BLaER1 treated with 17β-estradiol and CSF1 and Interleukin-3, amounts not matched to agents 10 nM and 100 nM (cell line): ENCODE data around the gene CRIM1.
A peak's percentile ranks its signal among the peaks of the same experiment; 100 is the strongest.

Source experiments
- H3K27ac ChIP-seq, 11 experiments: shearing (Covaris generic); formaldehyde crosslinking; 2 replicates each; pipeline ENCODE4 v1.8.1; 2022
- H3K27me3 ChIP-seq, 11 experiments: shearing (Covaris generic); formaldehyde crosslinking; 2 replicates each; pipeline ENCODE4 v1.8.1; 2022
- H3K36me3 ChIP-seq, 11 experiments: shearing (Covaris generic); formaldehyde crosslinking; 2 replicates each; pipeline ENCODE4 v1.8.1; 2022
- H3K4me1 ChIP-seq, 10 experiments: shearing (Covaris generic); formaldehyde crosslinking; 2 replicates each; pipeline ENCODE4 v1.8.1; 2022
- H3K4me2 ChIP-seq, 11 experiments: shearing (Covaris generic); formaldehyde crosslinking; 2 replicates each; pipeline ENCODE4 v1.8.1; 2022
- H3K4me3 ChIP-seq, 10 experiments: shearing (Covaris generic); formaldehyde crosslinking; 2 replicates each; pipeline ENCODE4 v1.8.1; 2022
- H3K9ac ChIP-seq, 11 experiments: shearing (Covaris generic); formaldehyde crosslinking; 2 replicates each; pipeline ENCODE4 v1.8.1; 2022
- H3K9me3 ChIP-seq, 11 experiments: shearing (Covaris generic); formaldehyde crosslinking; replicated peaks in 1 of 11; 2 replicates each; pipeline ENCODE4 v1.8.1; 2022
- H4K20me1 ChIP-seq, 11 experiments: shearing (Covaris generic); formaldehyde crosslinking; 2 replicates each; pipeline ENCODE4 v1.8.1; 2022
- Cebpa-rat ChIP-seq, 11 experiments: shearing (Covaris generic); IDR thresholded peaks; 2 replicates each; pipeline ENCODE4 v1.8.1; 2022

CRIM1 gene

DNA sequence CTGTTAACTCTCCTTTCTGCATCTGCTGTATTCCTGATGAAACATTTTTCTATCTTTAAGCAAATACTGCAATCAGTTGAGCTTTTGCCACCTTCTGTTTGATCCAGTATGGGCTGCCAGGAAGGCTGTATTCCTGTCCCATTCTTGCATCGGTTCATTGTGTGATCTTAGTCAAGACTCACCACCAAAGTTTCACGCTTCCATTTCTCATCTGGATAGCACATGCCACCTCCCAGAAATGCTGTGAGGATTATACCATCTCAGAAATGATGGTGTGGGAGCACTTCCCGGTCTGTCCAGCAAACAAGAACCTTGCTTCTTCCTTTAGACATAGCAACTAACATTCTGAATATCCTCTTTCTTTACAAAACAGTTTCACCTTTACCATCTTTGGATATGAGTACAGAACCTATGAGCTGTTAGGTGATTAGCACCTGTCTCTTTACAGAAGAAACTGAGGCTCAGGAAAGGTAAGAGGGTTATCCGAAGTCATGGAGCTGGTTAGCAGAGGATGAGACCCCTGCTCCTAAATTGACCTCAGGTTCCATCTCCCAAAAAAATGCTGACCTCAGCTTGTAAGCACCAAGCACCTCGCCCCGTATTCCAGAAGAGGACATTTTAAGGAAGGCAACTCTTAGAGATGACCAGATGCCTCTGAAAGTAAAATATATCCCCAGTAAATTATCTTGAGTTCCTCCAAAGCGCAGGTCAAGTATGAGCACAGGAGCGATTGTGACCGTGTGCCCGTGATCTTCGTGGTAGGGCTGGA, 185.6 kb downstream of the CRIM1 start:
- H3K27ac ChIP-seq, result no peak overlapping the region; a peak in 1 of 22 replicates
- H3K4me3 ChIP-seq, result no peak overlapping the region
- no peaks in the 10 kb centered on the region for H4K20me1 ChIP-seq
- peaks cover 41 to 100% (median 83%) of the 10 kb centered on the region in 11 experiments; a peak in 21 of 22 replicates for H3K36me3 ChIP-seq
- H3K9me3 ChIP-seq, result no peaks in the 10 kb centered on the region; a peak in 2 of 22 replicates
- H3K9ac ChIP-seq, result no peak overlapping the region; a peak in 1 of 22 replicates
- H3K4me2 ChIP-seq, result peak overlapping the region in 1 of 11 experiments; percentile 30; a peak in 1 of 22 replicates
- peaks cover 0 to 30% (median 12%) of the 10 kb centered on the region in 10 experiments; a peak in 10 of 20 replicates for H3K4me1 ChIP-seq
- no peak for TF ChIP-seq Cebpa-rat (IDR thresholded peaks at IDR 0.05)
- no peaks in the 10 kb centered on the region for H3K27me3 ChIP-seq

DNA sequence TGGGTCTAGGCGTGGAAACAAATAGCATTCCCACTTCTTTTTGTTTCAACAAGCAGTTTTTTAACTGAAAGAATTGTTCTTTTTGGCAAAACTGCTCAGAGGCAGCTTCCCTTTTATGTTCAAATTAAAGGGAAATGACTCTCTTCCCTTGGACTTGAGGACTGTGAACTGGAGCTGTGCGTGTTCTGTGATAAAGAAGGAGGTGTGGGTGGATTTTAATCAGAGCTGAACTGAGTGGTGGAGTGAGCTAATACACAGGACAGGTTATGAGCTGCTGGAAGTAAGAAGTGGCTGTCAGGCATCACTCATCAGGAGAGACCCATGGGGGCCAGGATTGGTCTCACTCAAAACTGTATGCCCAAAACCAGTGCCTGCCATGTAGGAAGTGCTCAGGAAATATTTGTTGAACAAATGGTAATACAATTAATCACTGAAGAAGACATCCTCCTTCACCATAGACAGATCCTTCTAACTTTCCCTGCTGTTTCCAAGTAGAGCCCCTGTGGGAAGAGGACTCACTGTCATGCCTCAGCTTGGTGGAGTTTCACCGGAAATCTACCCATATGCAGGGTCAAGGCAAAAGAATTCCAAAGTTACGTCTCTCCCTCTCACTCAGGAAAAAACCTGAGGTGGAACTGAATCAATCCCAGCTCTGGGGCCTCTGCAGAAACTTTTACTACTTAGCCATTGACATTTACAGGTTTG, 186.5 kb downstream of the CRIM1 start:
- Histone ChIP-seq H3K9ac (no peak overlapping the region; a peak in 1 of 22 replicates), H3K36me3 (peaks cover 43 to 100% (median 87%) of the 10 kb centered on the region in 11 experiments; a peak in 21 of 22 replicates), H3K27me3 (no peaks in the 10 kb centered on the region), H3K4me2 (peak overlapping the region in 5 of 11 experiments; percentile 5 to 46 (median 13); a peak in 5 of 22 replicates), H4K20me1 (no peaks in the 10 kb centered on the region), H3K4me1 (peaks cover 0 to 24% (median 5%) of the 10 kb centered on the region in 10 experiments; a peak in 10 of 20 replicates), H3K4me3 (no peak overlapping the region), H3K27ac (no peak overlapping the region; a peak in 2 of 22 replicates), H3K9me3 (no peaks in the 10 kb centered on the region; a peak in 1 of 22 replicates)
- no peak for TF ChIP-seq Cebpa-rat (IDR thresholded peaks at IDR 0.05)

DNA sequence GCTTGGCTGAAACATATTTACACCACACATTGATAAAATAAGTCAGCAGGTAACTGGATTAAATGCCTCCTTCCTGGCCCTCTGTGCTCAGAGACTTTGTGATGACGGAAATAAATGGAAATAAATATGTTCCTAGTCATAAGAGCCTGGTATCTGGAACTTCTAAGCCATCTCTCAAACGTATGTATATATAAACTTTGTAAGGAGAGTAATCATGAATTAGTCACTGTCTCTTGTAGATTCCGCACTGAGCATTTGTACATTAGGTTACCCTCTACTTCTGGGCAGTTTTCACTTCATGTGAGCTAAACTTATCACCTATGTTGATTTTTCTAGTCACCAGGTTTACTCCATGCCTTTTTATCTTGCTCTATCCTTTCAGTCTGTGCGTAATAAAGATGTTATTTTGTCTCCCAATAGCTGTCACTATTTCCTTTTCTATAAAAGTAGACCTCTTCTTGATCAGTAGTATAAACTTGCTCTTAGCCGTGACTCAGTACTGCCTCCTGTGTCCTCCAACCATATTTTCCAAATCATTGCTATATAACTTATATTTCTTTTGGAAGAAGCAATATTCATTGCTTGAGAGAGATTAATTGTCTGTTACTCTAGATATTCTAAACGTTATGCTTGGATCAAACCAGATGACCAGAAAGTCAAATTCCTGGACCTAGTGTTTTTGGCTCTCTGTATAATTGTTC, 189.2 kb downstream of the CRIM1 start:
- no peaks in the 10 kb centered on the region; a peak in 1 of 22 replicates for H4K20me1 ChIP-seq
- no peak overlapping the region for H3K4me2 ChIP-seq
- no peak overlapping the region for H3K9ac ChIP-seq

DNA sequence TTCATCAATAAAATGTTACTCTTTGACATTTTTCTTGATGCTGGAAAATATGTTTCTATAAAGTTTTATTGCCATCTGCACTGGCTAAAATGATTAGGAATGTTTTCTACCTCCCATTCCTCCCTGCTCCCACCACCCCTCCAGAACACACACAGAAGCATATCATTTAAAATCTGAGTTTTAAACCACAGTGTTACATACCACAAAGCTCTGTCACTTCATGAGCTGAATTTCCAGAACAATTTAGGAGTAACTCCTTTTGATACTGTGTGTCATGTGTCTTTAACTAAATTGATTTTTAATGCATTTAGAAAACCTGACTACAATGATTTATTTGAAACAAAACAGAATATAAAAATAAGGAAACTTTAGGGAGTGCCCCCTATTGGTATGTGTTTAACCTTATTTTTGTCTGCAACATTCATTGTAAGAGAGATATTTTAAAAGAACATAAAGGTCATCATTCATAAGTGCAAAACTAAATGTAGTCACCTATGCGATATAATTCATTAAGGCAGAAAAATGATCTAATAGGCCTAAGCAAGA, 190.4 kb downstream of the CRIM1 start:
- no peak overlapping the region for H3K9ac ChIP-seq
- H3K4me2 ChIP-seq, result no peak overlapping the region
- no peak overlapping the region for H3K4me3 ChIP-seq
- no peaks in the 10 kb centered on the region for H3K9me3 ChIP-seq
- peaks cover 4 to 32% (median 13%) of the 10 kb centered on the region in 10 experiments; a peak in 15 of 20 replicates for H3K4me1 ChIP-seq
- no peaks in the 10 kb centered on the region; a peak in 1 of 22 replicates for H4K20me1 ChIP-seq
- H3K27ac ChIP-seq, result no peak overlapping the region
- no peaks in the 10 kb centered on the region for H3K27me3 ChIP-seq
- H3K36me3 ChIP-seq, result peaks cover 49 to 98% (median 88%) of the 10 kb centered on the region in 11 experiments
- TF ChIP-seq Cebpa-rat (IDR thresholded peaks at IDR 0.05), result no peak

More for the DNA sequence above, 189.2 kb downstream of the CRIM1 start:
- Histone ChIP-seq H3K36me3 (peaks cover 51 to 98% (median 87%) of the 10 kb centered on the region in 11 experiments), H3K27ac (no peak overlapping the region), H3K4me1 (peaks cover 4 to 28% (median 13%) of the 10 kb centered on the region in 10 experiments; a peak in 15 of 20 replicates), H3K9me3 (no peaks in the 10 kb centered on the region), H3K27me3 (no peaks in the 10 kb centered on the region), H3K4me3 (no peak overlapping the region)
- no peak for TF ChIP-seq Cebpa-rat (IDR thresholded peaks at IDR 0.05)

DNA sequence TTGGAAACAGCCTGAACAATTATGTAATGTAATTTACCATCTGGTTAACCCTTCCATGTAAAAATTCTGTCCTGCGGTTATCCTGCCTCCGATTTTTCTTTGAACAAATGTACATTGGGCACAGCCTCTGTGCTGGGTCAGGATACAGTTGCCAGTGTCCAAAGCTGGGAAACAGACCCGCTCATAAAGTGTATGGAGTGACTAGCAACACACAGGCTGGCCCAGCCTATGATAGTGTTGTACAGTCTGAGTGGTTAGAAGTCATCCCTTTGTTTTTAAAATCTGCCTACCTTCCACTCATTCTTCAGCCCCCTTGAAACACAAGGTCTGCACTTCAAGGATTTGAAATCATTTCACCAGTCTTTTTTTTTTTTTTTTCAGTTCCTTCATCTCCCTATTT, 192.3 kb downstream of the CRIM1 start:
- H4K20me1 ChIP-seq, result no peaks in the 10 kb centered on the region; a peak in 1 of 22 replicates
- H3K9ac ChIP-seq, result no peak overlapping the region
- peaks cover 4 to 22% (median 12%) of the 10 kb centered on the region in 10 experiments; a peak in 17 of 20 replicates for H3K4me1 ChIP-seq
- no peaks in the 10 kb centered on the region for H3K9me3 ChIP-seq
- no peaks in the 10 kb centered on the region for H3K27me3 ChIP-seq
- no peak overlapping the region for H3K4me3 ChIP-seq
- H3K27ac ChIP-seq, result no peak overlapping the region
- no peak for TF ChIP-seq Cebpa-rat (IDR thresholded peaks at IDR 0.05)
- H3K4me2 ChIP-seq, result no peak overlapping the region
- H3K36me3 ChIP-seq, result peaks cover 67 to 98% (median 87%) of the 10 kb centered on the region in 11 experiments

DNA sequence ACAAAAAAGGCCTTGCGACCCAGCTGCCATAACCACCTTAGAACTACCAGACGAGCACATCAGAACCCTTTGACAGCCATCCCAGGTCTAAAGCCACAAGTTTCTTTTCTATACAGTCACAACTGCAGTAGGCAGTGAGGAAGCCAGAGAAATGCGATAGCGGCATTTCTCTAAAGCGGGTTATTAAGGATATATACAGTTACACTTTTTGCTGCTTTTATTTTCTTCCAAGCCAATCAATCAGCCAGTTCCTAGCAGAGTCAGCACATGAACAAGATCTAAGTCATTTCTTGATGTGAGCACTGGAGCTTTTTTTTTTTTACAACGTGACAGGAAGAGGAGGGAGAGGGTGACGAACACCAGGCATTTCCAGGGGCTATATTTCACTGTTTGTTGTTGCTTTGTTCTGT, 193.6 kb downstream of the CRIM1 start:
- H3K27me3 ChIP-seq, result no peaks in the 10 kb centered on the region
- no peak overlapping the region for H3K4me3 ChIP-seq
- H3K9ac ChIP-seq, result no peak overlapping the region
- H3K4me2 ChIP-seq, result peak overlapping the region in 10 of 11 experiments; percentile 13 to 39 (median 18); a peak in 12 of 22 replicates
- H3K27ac ChIP-seq, result peak overlapping the region in 5 of 11 experiments; percentile 5 to 51 (median 21); a peak in 4 of 22 replicates
- no peaks in the 10 kb centered on the region; a peak in 1 of 22 replicates for H4K20me1 ChIP-seq
- TF ChIP-seq Cebpa-rat (IDR thresholded peaks at IDR 0.05), result no peak
- H3K36me3 ChIP-seq, result peaks cover 63 to 95% (median 87%) of the 10 kb centered on the region in 11 experiments
- H3K4me1 ChIP-seq, result peaks cover 12 to 35% (median 25%) of the 10 kb centered on the region in 10 experiments; a peak in 19 of 20 replicates
- H3K9me3 ChIP-seq, result no peaks in the 10 kb centered on the region

DNA sequence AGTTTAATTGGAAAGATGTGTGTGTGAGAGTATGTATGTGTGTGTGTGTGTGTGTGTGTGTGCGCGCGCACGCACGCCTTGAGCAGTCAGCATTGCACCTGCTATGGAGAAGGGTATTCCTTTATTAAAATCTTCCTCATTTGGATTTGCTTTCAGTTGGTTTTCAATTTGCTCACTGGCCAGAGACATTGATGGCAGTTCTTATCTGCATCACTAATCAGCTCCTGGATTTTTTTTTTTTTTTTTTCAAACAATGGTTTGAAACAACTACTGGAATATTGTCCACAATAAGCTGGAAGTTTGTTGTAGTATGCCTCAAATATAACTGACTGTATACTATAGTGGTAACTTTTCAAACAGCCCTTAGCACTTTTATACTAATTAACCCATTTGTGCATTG, 194.4 kb downstream of the CRIM1 start:
- H3K9me3 ChIP-seq, result no peaks in the 10 kb centered on the region
- no peak overlapping the region for H3K9ac ChIP-seq
- TF ChIP-seq Cebpa-rat (IDR thresholded peaks at IDR 0.05), result no peak
- H3K4me2 ChIP-seq, result peak overlapping the region in 2 of 11 experiments; percentile 18 to 38; a peak in 2 of 22 replicates
- H4K20me1 ChIP-seq, result no peaks in the 10 kb centered on the region; a peak in 1 of 22 replicates
- H3K4me1 ChIP-seq, result peaks cover 12 to 43% (median 33%) of the 10 kb centered on the region in 10 experiments; a peak in 19 of 20 replicates
- no peaks in the 10 kb centered on the region for H3K27me3 ChIP-seq
- peaks cover 62 to 95% (median 87%) of the 10 kb centered on the region in 11 experiments for H3K36me3 ChIP-seq
- no peak overlapping the region for H3K4me3 ChIP-seq
- no peak overlapping the region for H3K27ac ChIP-seq

DNA sequence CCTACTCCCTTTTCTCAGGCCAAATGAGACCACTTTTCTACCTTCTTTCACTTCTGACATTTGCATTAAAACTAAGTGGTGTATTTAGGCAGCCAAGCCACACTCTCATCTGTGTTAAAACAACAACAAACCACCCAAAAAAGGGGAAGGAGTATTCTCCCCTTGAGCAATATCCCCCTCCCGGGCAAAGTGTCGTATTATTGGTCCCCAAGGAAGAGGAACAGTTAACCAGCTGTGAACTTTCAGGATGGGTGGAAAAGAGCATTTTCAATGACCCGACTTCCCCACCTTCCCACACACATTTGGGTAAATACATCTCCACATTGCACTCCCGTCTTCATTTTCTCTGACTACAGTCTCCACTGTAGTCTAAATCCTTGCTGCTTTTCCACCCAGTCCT, 198.1 kb downstream of the CRIM1 start:
- peaks cover 12 to 64% (median 44%) of the 10 kb centered on the region in 10 experiments; a peak in 19 of 20 replicates for H3K4me1 ChIP-seq
- H3K36me3 ChIP-seq, result peaks cover 49 to 86% (median 74%) of the 10 kb centered on the region in 11 experiments
- no peaks in the 10 kb centered on the region; a peak in 1 of 22 replicates for H4K20me1 ChIP-seq
- H3K27ac ChIP-seq, result peak overlapping the region in 9 of 11 experiments; percentile 37 to 89 (median 77); a peak in 18 of 22 replicates
- H3K9me3 ChIP-seq, result no peaks in the 10 kb centered on the region
- peak overlapping the region in 10 of 11 experiments; percentile 5 to 97 (median 70); a peak in 19 of 22 replicates for H3K4me2 ChIP-seq
- peak in 6 of 11 experiments; percentile 34 to 78 (median 62); a peak in 8 of 22 replicates for TF ChIP-seq Cebpa-rat (IDR thresholded peaks at IDR 0.05)
- peak overlapping the region in 7 of 11 experiments; percentile 30 to 73 (median 53); a peak in 11 of 22 replicates for H3K9ac ChIP-seq
- H3K27me3 ChIP-seq, result no peaks in the 10 kb centered on the region
- H3K4me3 ChIP-seq, result peak overlapping the region in 2 of 10 experiments; percentile 9 to 29; a peak in 2 of 20 replicates
